ENCODE results near the gene RXFP3.

RXFP3 gene

DNA sequence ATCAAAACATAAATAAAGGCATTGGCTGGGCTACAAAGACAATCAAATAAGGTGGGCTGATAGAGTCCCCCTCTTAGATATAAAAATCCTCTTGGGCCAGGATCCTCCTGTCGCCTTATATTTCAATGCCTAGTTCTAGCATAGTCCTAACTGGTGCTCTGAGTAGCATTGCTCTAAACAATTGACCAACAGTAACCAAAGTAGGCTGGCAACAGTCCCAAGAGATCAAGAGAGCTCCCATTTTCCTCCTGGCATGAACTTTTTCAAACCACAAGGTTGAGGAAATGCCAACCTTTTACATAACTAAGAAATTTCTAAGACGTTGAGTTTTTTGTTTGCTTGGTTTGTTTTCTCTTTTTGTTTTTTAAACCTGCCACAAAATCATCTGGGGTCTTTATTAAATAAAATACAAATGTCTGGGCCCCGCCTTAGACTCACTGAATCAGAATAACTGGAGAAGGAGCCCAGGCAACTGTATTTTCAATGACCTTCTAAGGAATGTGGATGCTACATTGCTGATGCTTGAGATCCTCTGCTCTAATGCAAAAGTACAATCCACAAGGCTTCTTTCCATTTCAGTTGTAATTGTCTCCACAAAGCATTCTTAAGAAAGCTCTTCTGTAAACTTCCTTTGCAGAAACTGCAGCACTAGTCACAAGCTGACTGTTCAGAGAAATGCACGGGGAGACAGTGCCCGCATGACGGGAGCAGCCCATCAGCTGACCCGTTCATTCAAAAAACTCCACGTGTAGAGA is 45.4 kb downstream of the RXFP3 start:
- DNase-seq (ENCODE audit: low read depth): no peak

DNA sequence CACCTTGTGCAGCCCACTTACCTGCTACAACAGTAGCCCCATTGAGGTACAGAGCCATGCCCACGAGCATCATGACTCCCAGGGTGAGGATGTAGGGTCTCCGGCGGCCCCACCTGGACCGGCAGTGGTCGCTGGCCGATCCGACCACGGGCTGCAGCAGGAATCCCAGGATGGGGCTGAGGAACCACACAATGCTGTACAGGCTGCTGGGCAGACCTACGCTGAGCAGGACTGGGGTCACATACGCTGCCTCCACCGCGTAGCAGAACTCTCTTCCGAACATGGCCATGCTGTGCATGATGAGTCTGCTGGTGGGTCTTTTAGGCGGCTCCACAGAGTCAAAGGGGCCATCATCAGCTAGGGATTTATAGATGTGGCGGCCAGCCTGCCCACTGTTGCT is 48.0 kb downstream of the RXFP3 start:
- no peak for DNase-seq (ENCODE audit: low read depth)

DNA sequence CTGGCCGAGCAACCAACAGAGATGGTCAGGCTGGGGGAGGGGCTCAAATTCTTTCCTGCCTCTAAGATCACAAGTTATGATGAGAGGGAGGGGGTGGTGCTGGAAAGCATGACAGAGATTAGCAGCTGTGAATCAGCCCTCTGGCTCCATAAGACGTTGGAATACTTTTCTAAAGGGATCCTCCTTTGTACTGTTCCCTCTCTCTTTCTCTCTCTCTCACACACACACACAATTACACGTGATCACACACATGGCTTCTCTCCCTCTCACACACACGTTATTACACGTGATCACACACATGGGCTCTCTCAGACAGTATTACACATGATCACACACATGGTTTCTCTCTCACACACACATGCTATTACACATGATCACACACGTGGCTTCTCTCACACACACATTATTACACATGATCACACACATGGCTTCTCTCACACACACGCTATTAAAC is 48.5 kb downstream of the RXFP3 start, which contains the start of gene SLC45A2:
Gene SLC45A2 (minus strand): TSS at position 23 of the 454 bp plus-strand sequence. CDS start 110 bp downstream, outside the sequence.
- no peak for DNase-seq (ENCODE audit: low read depth)

DNA sequence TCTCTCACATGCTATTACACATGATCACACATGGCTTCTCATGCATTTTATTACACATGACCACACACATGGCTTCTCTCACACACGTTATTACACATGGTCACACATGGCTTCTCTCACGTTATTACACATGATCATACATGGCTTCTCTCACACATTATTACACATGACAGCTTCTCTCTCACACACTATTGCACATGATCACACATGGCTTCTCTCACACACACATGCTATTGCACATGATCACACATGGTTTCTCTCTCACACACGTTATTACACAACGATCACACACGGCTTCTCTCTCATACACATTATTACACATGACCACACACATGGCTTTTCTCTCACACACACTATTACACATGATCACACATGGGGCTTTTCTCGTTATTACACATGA is 49.3 kb downstream of the RXFP3 start:
- DNase-seq (ENCODE audit: low read depth): no peak
